Coronary artery (tissue), 2 donors: ENCODE results near the gene UBFD1.

ENCODE experiments used
- DNase-seq: peaks from one replicate; pipeline ENCODE4 v3.0.0-alpha.2; 2017; ENCODE audit warnings: low spot score
- H3K27ac ChIP-seq, 2 donors: fragments of 200-600 bp; sonication (generic); one replicate each; pipeline ENCODE4 v1.5.1; 2016 to 2019
- H3K4me3 ChIP-seq: fragments of 200-600 bp; sonication (generic); 2 replicates; pipeline ENCODE4 v1.5.1; 2016; ENCODE audit warnings: mild to moderate bottlenecking, moderate library complexity
- TF ChIP-seq, protein P1 (sequence below): fragments of 200-600 bp; sonication (generic); IDR thresholded peaks from one replicate; pipeline ENCODE4 v1.5.1; 2019; ENCODE audit warnings: antibody characterized with exemption

UBFD1 gene

DNA sequence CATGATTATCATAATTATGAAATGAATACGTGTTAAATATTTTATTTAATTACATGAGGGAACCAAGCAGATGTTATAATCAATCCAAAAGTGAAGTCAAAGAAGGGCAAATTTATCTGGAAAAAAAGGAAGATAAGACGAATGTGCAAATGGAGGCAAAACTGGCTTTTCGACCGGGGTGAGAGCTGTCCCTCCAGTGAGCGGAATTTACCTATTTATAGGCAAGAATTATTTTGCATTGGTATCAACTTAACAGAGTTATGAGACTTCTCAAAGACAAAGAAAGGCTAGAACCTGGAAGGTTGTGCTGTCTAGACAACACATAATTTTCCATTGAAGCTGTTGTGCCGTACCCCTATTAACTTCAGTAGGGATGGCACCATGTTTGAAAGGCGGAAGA is 45.8 kb upstream of the UBFD1 start:
- no peak overlapping the region for H3K27ac ChIP-seq
- no peak for DNase-seq
- no peak overlapping the region for H3K4me3 ChIP-seq
- TF ChIP-seq, protein P1, sequence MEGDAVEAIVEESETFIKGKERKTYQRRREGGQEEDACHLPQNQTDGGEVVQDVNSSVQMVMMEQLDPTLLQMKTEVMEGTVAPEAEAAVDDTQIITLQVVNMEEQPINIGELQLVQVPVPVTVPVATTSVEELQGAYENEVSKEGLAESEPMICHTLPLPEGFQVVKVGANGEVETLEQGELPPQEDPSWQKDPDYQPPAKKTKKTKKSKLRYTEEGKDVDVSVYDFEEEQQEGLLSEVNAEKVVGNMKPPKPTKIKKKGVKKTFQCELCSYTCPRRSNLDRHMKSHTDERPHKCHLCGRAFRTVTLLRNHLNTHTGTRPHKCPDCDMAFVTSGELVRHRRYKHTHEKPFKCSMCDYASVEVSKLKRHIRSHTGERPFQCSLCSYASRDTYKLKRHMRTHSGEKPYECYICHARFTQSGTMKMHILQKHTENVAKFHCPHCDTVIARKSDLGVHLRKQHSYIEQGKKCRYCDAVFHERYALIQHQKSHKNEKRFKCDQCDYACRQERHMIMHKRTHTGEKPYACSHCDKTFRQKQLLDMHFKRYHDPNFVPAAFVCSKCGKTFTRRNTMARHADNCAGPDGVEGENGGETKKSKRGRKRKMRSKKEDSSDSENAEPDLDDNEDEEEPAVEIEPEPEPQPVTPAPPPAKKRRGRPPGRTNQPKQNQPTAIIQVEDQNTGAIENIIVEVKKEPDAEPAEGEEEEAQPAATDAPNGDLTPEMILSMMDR: no peak

DNA sequence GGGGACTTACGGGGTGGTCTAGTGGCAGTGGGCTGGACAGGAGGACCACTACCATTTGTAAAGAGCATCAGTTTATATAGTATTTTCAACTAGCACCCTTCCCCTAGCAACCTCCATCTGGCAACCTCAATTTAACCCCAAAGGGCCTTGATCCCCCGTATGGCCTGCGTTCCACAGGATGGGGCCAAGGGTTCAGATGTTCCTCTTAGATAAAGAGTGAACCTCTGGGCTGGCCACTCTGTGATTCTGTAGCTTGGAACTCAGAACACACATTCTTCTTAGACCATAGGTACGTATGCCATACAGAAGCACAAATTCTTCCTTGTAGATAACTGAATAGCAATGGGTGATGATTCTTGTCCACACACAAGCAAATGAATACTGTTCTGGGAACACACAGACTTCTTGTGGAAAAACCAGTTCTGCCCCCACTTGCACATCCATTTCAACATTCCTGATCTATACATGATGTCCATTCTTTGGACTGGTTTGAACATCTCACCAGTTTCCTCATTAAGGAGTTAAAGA is 45.3 kb upstream of the UBFD1 start:
- TF ChIP-seq, protein P1: no peak
- no peak for DNase-seq
- H3K4me3 ChIP-seq: no peak overlapping the region
- no peak overlapping the region for H3K27ac ChIP-seq

DNA sequence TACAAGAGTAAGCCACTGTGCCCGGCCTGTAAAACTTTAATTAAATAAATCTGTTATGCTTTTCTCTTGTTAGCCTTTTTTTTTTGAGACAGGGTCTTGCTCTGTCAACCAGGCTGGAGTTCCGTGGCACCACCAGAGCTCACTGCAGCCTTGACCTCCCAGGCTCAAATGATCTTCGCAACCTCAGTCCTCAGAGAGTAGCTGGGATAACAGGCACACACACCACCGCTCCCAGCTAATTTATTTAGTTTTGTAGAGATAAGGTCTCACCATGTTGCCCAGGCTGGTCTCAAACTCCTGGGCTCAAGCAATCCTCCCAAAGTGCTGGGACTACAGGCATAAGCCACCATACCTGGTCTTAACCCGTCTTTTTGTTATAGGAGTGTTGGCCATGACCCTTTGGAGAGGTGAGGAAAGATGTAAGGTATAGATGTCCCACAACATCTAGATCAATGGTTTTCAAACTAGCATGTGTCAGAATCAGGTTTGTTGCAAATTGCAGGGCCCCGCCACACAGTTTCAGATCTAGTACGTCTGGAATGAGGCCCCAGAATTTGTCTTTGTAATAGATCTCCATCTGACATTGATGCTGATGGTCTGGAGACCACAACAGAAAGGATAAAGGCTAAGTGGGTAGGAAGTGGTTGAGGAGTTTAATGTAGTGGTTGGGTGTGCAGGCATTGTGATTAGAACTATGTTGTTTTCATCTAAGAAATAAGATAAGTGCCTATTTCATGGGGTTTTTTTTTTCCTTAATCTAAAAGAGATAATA is 43.0 kb upstream of the UBFD1 start:
- no peak overlapping the region for H3K27ac ChIP-seq
- no peak for DNase-seq
- TF ChIP-seq, protein P1: no peak
- H3K4me3 ChIP-seq: no peak overlapping the region

DNA sequence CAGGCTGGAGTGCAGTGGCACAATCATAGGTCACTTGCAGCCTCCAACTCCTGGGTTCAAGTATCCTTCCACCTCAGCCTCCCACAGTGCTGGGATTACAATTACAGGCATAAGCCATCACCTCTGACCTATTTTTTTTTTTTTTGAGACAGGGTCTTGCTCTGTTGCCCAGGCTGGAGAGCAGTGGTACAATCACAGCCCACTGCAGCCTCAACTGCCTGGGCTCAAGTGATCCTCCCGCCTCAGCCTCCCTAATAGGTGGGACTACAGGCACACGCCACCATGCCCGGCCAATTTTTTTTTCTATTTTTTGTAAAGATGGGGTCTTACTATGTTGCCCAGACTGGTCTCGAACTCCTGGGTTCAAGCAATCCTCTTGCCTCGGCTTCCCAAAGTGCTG is 41.6 kb upstream of the UBFD1 start:
- H3K27ac ChIP-seq: no peak overlapping the region
- no peak for DNase-seq
- TF ChIP-seq, protein P1: no peak
- H3K4me3 ChIP-seq: no peak overlapping the region

DNA sequence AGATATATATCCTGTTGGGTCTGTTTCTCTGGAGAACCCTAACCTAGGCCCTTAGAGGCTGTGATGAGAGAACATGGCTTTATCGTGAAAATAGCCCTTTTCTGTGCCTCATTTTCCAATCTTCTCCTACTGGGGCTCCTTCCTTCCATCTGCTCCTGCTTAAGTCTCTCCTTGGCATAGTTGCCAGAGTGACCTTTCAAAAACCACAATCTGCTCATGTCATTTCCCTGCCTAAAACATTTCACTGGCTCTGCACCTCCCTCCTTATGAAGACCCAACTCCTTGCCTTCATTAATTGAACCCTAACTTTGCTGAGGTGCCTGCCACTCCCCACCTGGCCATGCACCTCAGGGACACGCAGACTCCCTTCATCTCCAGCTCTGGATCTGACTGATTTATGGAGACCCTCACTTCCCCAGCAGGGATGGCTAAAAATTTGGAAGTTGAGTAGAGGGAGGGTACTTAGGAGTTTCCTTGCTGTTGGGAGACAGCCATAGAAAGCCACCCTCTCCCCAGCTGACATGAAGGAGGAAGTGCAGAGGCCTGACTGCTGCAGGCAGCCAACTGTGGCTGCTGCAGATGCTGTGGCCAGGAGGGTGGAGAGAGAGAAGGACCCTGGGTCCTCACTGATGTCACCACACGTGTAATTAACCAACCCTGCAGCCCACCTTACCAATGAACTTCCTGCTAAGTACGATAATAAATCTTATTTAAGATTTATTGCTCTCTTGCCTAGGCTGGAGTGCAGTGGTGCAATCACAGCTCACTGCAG is 41.0 kb upstream of the UBFD1 start:
- DNase-seq: no peak
- H3K27ac ChIP-seq: no peak overlapping the region
- no peak overlapping the region for H3K4me3 ChIP-seq
- TF ChIP-seq, protein P1: no peak

DNA sequence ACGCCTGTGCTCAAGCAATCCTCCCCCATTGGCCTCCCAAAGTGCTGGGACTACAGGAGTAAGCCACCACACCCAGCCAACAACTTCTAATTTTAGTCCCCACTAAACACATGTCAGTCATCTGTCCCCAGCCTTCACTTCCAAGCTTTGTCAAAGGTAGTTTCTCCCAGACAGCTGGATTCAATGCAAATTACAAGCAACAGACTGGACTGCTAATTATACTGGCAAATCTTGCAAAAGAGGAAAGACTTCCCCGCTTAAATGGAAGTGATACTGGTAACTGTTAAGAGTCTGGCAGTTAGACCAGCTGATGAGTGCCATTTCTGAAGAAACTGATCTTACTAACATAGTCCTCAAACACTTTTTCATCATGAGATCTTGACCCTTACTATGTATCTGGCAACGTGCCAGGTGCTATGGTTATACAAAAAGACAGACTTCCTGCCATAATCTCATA is 39.1 kb upstream of the UBFD1 start:
- Histone ChIP-seq H3K27ac (no peak overlapping the region), H3K4me3 (no peak overlapping the region)
- TF ChIP-seq, protein P1: no peak
- DNase-seq: no peak
